Measurements from ENCODE around the gene MEPE. TPM values are rescaled to one million over a fixed set of nuclear protein-coding genes. Genes with fewer than 3 reads are reported as not detected.
"Not testable (repeated sequence)": the region's sequence is repeated elsewhere in the genome, so short reads cannot be mapped to it uniquely, and the experiment has no call there.

The MEPE gene
- total RNA-seq, 1 donor from 2014 or later, result not detected

DNA sequence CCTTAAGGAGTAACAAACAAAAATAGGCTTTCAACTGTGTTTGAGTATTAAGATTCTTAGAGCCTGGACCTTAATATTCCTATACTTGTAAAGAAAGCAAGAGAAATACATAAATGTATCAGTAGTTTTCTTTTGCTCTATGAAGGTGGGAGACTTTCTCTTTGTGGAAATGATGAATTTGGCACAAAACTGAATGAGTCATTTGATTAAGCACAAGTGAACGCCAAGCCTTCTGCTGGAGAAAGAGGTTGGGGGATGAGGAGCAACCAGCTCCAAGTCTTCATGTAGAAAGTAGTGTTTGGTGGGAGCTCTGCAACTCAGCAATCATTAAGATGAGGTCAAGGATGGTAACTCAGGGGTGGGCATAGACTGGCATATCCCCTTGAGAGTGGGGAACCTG is 49.6 kb downstream of the MEPE start:
- TF ChIP-seq, protein P1, sequence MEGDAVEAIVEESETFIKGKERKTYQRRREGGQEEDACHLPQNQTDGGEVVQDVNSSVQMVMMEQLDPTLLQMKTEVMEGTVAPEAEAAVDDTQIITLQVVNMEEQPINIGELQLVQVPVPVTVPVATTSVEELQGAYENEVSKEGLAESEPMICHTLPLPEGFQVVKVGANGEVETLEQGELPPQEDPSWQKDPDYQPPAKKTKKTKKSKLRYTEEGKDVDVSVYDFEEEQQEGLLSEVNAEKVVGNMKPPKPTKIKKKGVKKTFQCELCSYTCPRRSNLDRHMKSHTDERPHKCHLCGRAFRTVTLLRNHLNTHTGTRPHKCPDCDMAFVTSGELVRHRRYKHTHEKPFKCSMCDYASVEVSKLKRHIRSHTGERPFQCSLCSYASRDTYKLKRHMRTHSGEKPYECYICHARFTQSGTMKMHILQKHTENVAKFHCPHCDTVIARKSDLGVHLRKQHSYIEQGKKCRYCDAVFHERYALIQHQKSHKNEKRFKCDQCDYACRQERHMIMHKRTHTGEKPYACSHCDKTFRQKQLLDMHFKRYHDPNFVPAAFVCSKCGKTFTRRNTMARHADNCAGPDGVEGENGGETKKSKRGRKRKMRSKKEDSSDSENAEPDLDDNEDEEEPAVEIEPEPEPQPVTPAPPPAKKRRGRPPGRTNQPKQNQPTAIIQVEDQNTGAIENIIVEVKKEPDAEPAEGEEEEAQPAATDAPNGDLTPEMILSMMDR (conservative IDR thresholded peaks at IDR 0.05), result no peak
- H3K27me3 Mint-ChIP-seq, result no peaks in the 10 kb centered on the region
- H3K4me1 Mint-ChIP-seq (ENCODE audit: unreplicated experiment), result peaks cover 9% of the 10 kb centered on the region
- no peak for DNase-seq (ENCODE audit: extremely low spot score, unreplicated experiment)
- no peaks in the 10 kb centered on the region for H3K9me3 Mint-ChIP-seq
- H3K27ac Mint-ChIP-seq, result no peak overlapping the region
- no peaks in the 10 kb centered on the region for H3K36me3 Mint-ChIP-seq
- no peak overlapping the region for H3K4me3 Mint-ChIP-seq

DNA sequence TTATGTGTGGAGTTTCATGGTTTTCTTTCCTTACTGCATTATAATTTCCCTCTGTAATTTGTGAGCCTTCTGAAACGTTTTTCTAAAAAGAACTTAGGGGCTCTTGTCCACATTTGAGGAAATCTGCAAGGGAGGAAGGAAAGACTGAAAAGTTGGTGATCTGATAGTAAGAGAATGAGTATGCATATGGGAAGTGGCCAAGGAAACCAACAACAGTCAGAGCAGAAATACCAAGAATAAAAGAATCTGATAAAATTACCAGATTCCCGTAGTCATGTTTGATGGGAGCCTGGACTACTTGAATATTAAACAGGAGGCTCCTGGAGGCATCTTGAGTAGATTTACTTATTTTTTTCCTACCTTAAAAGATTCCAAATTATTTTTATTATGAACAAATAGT is 50.1 kb downstream of the MEPE start:
- no peaks in the 10 kb centered on the region for H3K27me3 Mint-ChIP-seq
- H3K4me3 Mint-ChIP-seq, result no peak overlapping the region
- no peak overlapping the region for H3K27ac Mint-ChIP-seq
- DNase-seq (ENCODE audit: extremely low spot score, unreplicated experiment), result no peak
- peaks cover 9% of the 10 kb centered on the region for H3K4me1 Mint-ChIP-seq (ENCODE audit: unreplicated experiment)
- H3K9me3 Mint-ChIP-seq, result no peaks in the 10 kb centered on the region
- H3K36me3 Mint-ChIP-seq, result no peaks in the 10 kb centered on the region
- TF ChIP-seq, protein P1 (conservative IDR thresholded peaks at IDR 0.05), result no peak

DNA sequence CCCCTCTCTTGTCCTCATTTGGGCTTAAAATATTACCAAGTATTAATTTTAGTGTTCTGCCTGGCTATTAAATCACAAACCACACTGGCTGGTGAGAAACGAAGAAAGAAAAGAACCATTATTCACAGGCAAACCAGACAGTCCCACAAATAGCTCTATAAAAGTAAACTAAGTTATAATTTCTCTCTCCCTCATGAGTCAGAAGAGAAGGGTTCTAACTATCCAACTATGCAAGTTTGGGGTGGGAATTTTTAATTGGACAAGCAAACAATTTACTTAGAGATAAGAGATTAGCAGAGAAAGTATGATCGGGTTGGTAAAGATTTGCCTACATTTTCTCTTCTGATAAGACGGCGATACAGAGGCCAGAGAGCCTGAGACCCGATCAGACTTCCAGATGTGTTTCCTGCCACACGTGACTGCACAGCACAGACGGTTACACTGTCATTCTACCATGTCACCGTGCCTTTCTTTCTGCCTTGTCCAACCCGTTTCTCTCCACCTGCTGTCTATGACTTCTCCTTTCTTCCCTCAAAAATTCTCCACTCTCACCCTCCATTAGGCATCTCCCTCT is 52.3 kb downstream of the MEPE start:
- no peaks in the 10 kb centered on the region for H3K9me3 Mint-ChIP-seq
- DNase-seq (ENCODE audit: extremely low spot score, unreplicated experiment), result no peak
- no peaks in the 10 kb centered on the region for H3K36me3 Mint-ChIP-seq
- H3K27ac Mint-ChIP-seq, result no peak overlapping the region
- no peaks in the 10 kb centered on the region for H3K27me3 Mint-ChIP-seq
- peaks cover 9% of the 10 kb centered on the region for H3K4me1 Mint-ChIP-seq (ENCODE audit: unreplicated experiment)
- H3K4me3 Mint-ChIP-seq, result no peak overlapping the region
- TF ChIP-seq, protein P1 (conservative IDR thresholded peaks at IDR 0.05), result no peak

DNA sequence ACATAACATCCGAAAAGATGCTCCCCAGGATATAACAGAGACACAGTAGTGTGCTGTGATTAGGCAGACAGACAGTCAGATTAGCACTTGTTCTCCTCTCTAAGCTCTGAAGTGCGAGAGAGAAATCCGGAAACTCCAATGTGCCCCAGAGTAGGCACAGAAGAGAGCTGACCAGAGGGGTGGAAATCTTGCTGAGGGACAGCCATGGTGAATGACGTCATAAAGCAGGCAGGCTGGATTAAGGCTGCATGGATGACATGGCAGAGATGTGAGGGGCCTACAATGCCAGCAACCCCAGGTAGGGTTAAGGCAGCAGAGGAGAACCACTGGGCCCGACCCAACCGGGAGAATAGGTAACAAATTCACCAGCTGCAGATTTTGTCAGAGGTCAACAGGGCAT is 53.3 kb downstream of the MEPE start:
- Mint-ChIP-seq H3K27ac (peak overlapping the region; percentile 46), H3K4me3 (no peak overlapping the region), H3K4me1 (ENCODE audit: unreplicated experiment) (peaks cover 9% of the 10 kb centered on the region), H3K36me3 (no peaks in the 10 kb centered on the region), H3K9me3 (peaks cover 7% of the 10 kb centered on the region), H3K27me3 (no peaks in the 10 kb centered on the region)
- TF ChIP-seq, protein P1 (conservative IDR thresholded peaks at IDR 0.05), result no peak
- no peak for DNase-seq (ENCODE audit: extremely low spot score, unreplicated experiment)

DNA sequence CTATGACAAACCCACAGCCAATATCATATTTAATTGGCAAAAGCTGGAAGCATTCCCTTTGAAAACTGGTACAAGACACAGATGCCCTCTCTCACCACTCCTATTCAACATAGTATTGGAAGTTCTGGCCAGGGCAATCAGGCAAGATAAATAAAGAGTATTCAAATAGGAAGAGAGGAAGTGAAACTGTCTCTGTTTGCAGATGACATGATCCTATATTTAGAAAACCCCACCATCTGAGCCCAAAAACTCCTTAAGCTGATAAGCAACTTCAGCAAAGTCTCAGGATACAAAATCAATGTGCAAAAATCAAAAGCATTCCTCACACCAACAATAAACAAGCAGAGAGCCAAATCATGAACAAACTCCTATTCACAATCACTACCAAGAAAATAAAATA is 58.0 kb downstream of the MEPE start:
- H3K9me3 Mint-ChIP-seq, result peaks cover 14% of the 10 kb centered on the region
- DNase-seq (ENCODE audit: extremely low spot score, unreplicated experiment); H3K36me3 Mint-ChIP-seq; H3K27me3 Mint-ChIP-seq; H3K4me1 Mint-ChIP-seq (ENCODE audit: unreplicated experiment); H3K4me3 Mint-ChIP-seq; H3K27ac Mint-ChIP-seq: not testable (repeated sequence)

DNA sequence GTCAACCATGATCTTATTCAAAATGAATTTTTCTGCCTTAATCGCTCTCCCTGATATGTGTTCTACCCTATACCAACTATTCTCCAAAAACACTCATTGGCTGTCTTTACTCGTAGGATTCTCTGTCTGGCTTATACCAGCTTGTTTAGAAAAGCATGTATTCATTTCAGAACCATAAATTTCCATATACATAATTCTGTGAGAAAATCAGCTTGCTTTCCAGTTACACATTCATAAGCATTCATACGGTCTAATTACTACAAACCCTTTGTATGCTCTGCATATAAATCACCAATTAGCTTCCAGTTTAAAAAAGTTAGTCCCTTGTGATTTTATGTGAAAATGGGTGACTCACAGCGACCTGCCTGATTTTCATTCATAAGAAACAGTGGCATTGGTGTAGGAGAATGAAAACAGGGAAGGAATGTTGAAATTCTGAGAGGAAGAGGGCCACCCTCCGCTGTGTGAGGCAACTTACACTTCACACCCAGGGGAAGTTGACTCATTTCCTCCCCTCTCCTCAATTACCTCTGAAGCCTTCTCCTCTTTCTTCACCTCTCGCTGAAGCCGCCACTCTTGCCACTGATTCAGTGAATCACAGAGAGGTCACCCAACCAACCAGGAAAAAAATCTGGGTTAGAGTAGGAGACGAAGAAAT is 63.3 kb downstream of the MEPE start:
- Mint-ChIP-seq H3K4me3 (no peak overlapping the region), H3K36me3 (no peaks in the 10 kb centered on the region), H3K9me3 (peaks cover 15% of the 10 kb centered on the region), H3K27me3 (peaks cover 6% of the 10 kb centered on the region), H3K27ac (no peak overlapping the region), H3K4me1 (ENCODE audit: unreplicated experiment) (peaks cover 12% of the 10 kb centered on the region)
- TF ChIP-seq, protein P1 (conservative IDR thresholded peaks at IDR 0.05), result no peak
- no peak for DNase-seq (ENCODE audit: extremely low spot score, unreplicated experiment)

Other genes starting within 250 kb of the MEPE start
- not detected in 2 replicates for gene DSPP, start 224.4 kb upstream of the MEPE start, total RNA-seq (ENCODE audit: low replicate concordance)
- 0.12 TPM in 1 of 2 replicates, not detected in the other for gene DMP1, start 182.7 kb upstream of the MEPE start, total RNA-seq (ENCODE audit: low replicate concordance)
- not detected in 2 replicates for gene IBSP, start 33.4 kb upstream of the MEPE start, total RNA-seq (ENCODE audit: low replicate concordance)
- 375 and 445 TPM in 2 replicates for gene SPP1, start 142.7 kb downstream of the MEPE start, total RNA-seq (ENCODE audit: low replicate concordance)
- 47.5 and 54.5 TPM in 2 replicates for gene PKD2, start 174.7 kb downstream of the MEPE start, total RNA-seq (ENCODE audit: low replicate concordance)

Data from type B pancreatic cell (in vitro differentiated cells).